ENCODE data around the gene APOA4. TPM values are rescaled to one million over a fixed set of nuclear protein-coding genes. Genes with fewer than 3 reads are reported as not detected.

Gene APOA4
- total and polyA plus RNA-seq, 8 donors = 0.08 to 278 (median 0.45) TPM; not detected in 4

- H3K4me3 ChIP-seq = no peak overlapping the region
Observed at GRCh38 chr11:116830184-116830912, 7.2 kb upstream of the APOA4 start.

GRCh38 chr11:116829525-116830183 lies 6.5 kb upstream of the APOA4 start, which contains the start of gene APOC3:
Gene APOC3 (plus strand): TSS chr11:116829907. CDS start chr11:116830583, 676 bp downstream.
- peak in 1 of 2 donors; percentile 40 for DNase-seq
- TF ChIP-seq EP300 (IDR thresholded peaks at IDR 0.05) (no peak), POLR2A (IDR thresholded peaks at IDR 0.05) (no peak), POLR2AphosphoS5 (IDR thresholded peaks at IDR 0.05) (no peak), CTCF (IDR thresholded peaks at IDR 0.05) (no peak)
- H3K4me1 ChIP-seq = peaks cover 0 to 30% (median 10%) of the 10 kb centered on the region in 4 donors
- intact Hi-C loops (cut with DNase I; ENCODE audit: low total_unique reads) = no loop called here
- H3K4me3 ChIP-seq = no peak within 1 kb of the TSS
- H3K27ac ChIP-seq = no peak within 1 kb of the TSS
- H3K27me3 ChIP-seq = no peaks in the 10 kb centered on the region
- 73 to 87% (median 80%) methylated on average over 2 to 9 of the region's 9 CpGs for WGBS, 5 donors
- H3K9me3 ChIP-seq = no peaks in the 10 kb centered on the region
- no peaks in the 10 kb centered on the region for H3K36me3 ChIP-seq

More at GRCh38 chr11:116830184-116830912, 7.2 kb upstream of the APOA4 start:
- no peak for DNase-seq
- Histone ChIP-seq H3K4me1 (peaks cover 4 to 37% (median 17%) of the 10 kb centered on the region in 4 donors), H3K27ac (no peak overlapping the region), H3K27me3 (no peaks in the 10 kb centered on the region), H3K9me3 (no peaks in the 10 kb centered on the region), H3K36me3 (no peaks in the 10 kb centered on the region)
- intact Hi-C loops (cut with DNase I; ENCODE audit: low total_unique reads) = no loop called here
- TF ChIP-seq POLR2AphosphoS5 (IDR thresholded peaks at IDR 0.05) (no peak), EP300 (IDR thresholded peaks at IDR 0.05) (no peak), POLR2A (IDR thresholded peaks at IDR 0.05) (no peak), CTCF (IDR thresholded peaks at IDR 0.05) (no peak)
- 94 to 99% (median 95%) methylated on average over 16 to 17 of the region's 17 CpGs for WGBS, 5 donors

GRCh38 chr11:116828632-116829524 lies 5.8 kb upstream of the APOA4 start:
- Histone ChIP-seq H3K9me3 (no peaks in the 10 kb centered on the region), H3K27me3 (no peaks in the 10 kb centered on the region), H3K4me1 (peaks cover 0 to 30% (median 10%) of the 10 kb centered on the region in 4 donors), H3K27ac (no peak overlapping the region), H3K4me3 (no peak overlapping the region), H3K36me3 (no peaks in the 10 kb centered on the region)
- TF ChIP-seq POLR2A (IDR thresholded peaks at IDR 0.05) = no peak
- no peak for TF ChIP-seq POLR2AphosphoS5 (IDR thresholded peaks at IDR 0.05)
- no peak for TF ChIP-seq CTCF (IDR thresholded peaks at IDR 0.05)
- TF ChIP-seq EP300 (IDR thresholded peaks at IDR 0.05) = no peak
- WGBS, 5 donors = 50 to 68% (median 66%) methylated on average over 10 to 16 of the region's 16 CpGs
- peak in 1 of 2 donors; percentile 49 for DNase-seq
- intact Hi-C loops (cut with DNase I; ENCODE audit: low total_unique reads) = no loop called here

- 84 to 97% (median 95%) methylated on average over 6 of the region's 6 CpGs for WGBS, 5 donors
- H3K4me1 ChIP-seq = peaks cover 0 to 25% (median 8%) of the 10 kb centered on the region in 4 donors
- TF ChIP-seq CTCF (IDR thresholded peaks at IDR 0.05) (no peak), POLR2A (IDR thresholded peaks at IDR 0.05) (no peak), EP300 (IDR thresholded peaks at IDR 0.05) (no peak), POLR2AphosphoS5 (IDR thresholded peaks at IDR 0.05) (no peak)
- no peak for DNase-seq
- H3K27me3 ChIP-seq = no peaks in the 10 kb centered on the region
- H3K27ac ChIP-seq = no peak overlapping the region
- intact Hi-C loops (cut with DNase I; ENCODE audit: low total_unique reads) = no loop called here
- no peak overlapping the region for H3K4me3 ChIP-seq
- H3K36me3 ChIP-seq = no peaks in the 10 kb centered on the region
- H3K9me3 ChIP-seq = no peaks in the 10 kb centered on the region
Observed at GRCh38 chr11:116827461-116827860, 4.4 kb upstream of the APOA4 start.
